ENCODE results near the gene MAN2B1.
"Not testable (repeated sequence)": the region's sequence is repeated elsewhere in the genome, so short reads cannot be mapped to it uniquely, and the experiment has no call there.

MAN2B1 gene

DNA sequence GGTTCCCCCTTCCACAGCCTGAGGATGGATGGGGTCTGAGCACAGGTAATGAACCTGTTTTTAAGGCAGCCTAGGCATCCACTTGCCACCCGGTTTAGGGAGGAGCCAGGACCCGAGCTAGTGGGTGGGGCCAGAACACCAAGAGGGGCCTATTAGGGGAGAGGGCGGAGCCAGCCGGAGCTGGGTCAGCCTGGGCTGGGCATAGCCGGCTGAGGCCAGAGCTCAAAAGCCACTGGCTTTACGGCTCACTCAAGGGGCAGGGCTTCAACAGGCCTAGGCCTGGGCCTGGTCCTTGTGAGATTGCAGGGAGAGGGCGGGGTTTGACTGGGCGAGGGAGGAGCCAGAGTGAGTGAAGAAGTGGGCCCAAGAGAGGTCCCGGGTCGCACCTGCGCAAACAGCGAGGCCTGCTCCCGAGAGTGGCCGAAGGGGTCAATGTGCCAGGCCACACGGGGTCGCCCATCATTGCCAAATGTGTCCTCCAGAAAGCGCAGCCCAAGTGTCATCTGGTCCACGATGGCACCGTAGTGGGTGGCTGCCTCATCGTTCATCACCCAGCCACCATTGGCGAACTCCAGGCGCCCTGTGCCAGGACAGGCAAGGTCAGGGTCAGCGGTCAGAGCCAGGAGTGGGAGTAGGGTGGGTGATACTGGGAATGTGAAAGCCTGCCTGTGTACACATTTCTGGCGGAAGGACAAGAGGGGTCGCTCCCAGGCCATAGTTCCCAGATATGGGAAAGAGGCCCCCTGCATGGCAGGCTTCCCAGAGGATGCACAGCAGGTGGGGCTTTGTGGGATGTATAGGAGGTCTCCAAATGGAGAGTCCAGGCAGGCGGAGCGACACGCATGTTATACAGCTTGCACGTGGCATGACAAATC lies 1.9 kb downstream of the MAN2B1 start:
- no peak for DNase-seq

DNA sequence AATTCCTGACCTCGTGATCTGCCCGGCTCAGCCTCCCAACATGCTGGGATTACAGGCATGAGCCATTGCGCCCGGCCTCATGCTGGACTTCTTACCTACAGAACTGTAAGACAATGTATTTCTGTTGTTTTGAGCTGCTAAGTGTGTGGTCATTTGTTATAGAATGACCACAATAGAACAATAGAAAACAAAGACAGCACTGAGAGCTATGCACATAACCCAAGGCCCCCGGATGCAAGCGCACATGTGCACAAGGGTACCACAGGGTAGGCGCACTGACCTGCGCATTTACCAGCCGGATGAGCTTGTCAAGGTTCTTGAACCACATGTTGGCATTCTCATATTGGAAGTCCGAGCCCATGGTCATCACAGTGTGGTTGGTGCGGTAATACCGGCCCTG lies 5.6 kb downstream of the MAN2B1 start:
- peak in 18 of 56 donors; percentile 1 to 56 (median 18) for DNase-seq

DNA sequence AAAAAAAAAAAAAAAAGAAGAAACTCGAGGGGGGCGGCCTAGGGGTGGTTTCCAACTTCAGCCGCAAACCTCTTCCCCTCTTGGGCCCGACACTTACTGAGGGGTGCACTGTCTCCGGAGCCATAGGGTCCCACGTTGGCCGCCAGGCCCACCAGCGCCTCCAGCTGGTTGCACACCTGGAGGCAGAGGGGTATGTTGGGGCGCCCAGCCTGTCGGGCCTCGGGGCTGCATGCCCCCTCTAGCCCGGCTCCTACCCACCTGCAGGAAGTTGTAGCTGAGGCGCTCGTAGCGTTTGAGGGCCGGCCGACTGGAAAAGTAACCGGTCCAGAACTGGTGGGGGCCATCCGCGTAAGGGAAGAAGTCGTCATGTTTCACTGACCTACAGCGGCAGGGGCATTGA lies 8.6 kb downstream of the MAN2B1 start:
- no peak for DNase-seq

DNA sequence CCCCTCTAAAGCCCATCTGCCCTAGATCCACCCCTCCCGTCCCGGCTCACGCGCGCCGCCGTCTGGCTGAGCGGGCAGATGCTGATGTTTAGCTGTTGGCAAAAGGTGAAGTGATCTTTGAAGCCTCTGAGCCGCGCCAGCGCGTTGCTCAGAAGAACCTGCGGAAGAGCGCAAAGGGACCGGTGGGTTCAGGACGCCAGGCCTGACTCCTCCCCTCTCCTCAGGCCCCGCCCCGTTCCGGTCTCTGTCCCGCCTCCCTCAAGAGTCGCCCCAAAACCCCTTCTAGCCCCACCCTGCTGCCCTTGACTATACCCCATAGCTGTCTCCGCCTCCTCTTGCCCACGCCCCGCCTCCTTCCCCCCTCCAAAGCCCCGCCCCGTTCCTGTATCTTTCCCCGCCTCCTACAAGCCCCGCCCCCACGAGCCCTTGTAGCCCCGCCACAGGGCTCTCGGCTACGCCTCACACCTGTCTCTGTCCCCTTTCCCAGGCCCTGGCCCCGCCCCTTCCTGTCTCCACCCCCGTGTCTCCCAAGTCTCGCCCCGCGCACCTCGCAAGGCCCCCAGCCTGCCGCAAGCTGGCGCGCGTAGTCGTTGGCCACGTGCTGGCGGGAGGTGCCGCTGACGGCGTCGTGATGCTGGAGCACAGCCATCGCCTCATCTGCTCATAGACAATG lies 9.5 kb downstream of the MAN2B1 start:
- DNase-seq, result peak in 1 of 56 donors; percentile 3

DNA sequence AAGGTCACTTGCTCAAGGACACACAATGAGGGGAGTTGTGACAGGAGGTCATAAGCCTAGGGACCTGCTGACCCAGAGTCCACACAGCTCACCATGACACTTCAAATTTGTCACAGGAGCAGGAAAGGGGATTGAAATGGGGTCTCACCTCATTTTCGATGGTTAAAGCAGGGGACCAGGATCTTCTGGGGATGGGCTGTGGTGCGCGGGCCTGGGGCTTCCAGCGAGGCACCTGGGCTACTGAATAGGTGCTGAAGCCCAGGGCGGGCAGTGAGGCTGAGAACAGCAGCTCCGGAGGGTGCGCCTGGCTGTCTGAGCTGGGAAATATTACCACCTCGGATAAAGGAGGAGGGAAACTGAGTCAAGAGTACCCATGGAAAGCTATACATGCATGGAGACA lies 11.0 kb downstream of the MAN2B1 start:
- DNase-seq, result no peak

DNA sequence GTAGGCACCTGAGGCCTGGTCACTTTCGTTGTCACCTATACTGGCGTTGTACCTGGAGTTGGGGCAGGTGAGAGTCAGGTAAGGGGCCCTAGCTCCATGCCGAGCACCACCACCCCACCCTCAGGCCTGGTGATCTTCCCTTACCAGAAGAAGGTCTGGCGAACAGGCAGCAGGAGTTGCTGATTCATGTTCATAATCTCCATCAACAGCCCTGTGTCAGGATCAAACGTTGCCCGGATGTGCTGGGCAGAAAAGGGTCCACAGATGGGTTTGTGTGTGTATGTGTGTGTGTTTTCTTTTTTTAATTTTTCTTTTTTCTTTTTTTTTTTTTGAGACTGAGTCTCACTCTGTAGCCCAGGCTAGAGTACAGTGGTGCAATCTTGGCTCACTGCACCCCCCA lies 14.3 kb downstream of the MAN2B1 start:
- no peak for DNase-seq

DNA sequence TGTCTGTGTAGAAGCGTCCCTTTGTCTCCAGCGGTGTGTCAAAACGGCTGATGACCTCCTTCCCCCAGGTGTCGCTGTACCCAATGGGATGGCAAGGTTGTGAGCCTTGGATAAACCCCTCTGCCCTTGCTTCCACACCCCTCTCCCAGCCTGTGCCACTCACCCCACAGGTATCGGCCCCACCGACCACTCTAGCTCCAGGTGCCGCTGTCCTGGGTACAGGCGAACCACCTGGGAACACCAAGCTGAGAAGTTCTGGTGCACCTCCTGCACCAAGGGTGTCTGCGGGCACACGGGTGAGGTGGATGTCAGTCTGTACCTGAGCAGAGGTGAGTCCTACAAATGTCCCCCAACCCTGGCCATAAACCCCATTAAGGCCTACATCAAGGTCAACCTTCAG lies 16.6 kb downstream of the MAN2B1 start:
- no peak for DNase-seq

DNA sequence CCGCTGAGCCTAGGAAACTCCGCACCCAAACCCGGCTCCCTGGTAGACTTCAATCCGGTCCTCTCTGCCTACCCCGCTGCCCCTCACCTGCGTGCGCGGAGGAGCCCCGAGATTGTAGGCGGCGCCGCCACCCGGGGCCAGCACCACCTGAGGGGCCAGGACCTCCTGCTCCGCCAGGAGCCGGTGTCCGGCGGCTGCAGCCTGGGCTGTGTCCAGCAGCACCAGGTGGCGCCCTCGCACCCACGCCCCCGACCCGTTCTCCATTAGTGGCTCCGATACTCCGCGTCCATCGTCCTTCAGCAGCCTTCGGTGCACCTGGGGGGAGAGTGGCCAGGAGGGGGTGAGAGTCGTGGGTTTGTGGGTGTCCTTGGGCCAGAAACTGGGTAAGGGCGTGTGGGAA lies 18.5 kb downstream of the MAN2B1 start:
- DNase-seq, result no peak

DNA sequence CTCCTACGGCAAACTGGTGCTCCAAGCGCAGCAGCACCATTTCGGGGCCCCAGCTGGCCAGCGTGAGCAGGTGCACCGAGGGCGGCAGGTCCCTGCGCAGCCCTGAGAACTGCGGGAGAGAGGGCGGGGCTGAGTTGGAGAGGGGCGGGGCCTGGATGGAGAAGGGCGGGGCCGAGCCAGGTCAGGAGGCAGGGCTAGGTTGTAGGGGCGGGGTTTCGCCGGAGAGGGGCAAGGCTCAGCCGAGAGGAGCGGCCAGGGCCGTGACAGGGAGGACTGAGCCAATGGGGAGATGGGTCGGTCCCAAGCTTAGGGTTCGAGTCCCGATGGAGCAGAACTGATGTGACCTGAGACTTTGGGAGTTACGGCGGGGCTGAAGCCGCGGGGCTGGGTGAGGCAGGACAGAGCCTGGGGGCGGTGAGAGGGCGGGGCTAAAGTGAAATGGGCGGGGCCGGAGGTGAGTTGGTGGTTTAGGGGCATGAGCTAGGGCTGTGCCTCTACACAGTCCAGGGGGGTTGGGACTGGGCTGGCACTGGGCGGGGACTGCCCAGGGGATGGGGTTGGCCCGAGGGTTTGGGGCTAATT lies 19.0 kb downstream of the MAN2B1 start:
- DNase-seq, result peak in 27 of 56 donors; percentile 4 to 78 (median 28)

DNA sequence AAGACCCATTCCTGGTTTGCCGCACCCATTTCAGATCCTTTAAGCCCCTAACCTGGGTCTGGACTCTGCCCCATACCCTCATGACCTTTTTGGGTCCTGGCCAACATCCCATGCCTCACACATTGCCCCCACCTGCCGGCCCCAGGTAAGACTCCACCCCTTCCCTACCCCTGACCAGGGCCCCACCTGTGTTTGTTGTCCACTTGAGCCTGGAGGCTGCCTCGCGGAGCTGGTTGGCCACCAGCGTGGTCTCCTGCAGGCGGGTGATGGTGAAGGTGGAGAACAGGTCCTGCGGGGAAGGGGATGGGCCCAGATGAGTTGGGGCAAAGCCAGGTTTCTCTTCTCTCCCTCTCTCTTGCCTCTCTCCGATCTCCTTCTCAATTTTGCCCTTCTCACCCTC lies 19.5 kb downstream of the MAN2B1 start:
- no peak for DNase-seq

DNA sequence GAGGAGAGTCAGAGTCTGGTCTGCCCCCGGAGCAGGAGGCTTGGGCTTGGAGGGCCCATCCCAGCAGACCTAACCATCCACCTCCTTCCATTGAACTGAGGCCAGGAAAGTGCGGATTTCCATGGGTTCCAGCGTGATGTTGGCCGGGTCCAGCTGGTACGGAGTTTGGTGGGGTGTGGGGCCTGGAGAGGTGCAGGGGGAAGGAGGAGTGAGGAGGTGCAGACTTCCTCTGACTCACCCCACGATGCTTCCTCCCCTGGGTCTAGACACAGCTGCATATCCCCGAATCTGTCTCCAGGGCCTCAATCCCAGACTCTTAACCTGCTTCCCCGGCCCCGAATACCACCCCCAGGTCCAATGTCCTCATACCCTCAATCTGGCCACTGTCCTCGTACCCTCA lies 20.0 kb downstream of the MAN2B1 start:
- DNase-seq, result no peak

DNA sequence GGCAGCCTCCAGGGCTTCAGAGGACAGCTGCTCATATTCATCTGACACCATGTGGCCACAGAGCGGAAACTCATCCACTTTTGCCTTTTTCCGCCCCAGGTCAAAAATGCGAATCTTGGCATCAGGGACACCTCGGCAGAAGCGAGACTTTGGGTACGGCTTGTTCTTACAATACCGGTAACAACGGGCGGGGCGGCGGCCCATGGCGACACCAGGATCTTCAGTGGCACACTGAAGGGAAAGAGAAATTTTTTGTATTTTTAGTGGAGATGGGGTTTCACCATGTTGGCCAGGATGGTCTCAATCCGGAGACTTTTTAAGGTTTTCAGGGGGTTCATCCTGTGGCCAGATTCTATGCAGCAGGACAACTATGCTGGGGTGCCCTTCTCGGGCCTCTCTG lies 22.8 kb downstream of the MAN2B1 start:
- DNase-seq, result not testable (repeated sequence)

DNA sequence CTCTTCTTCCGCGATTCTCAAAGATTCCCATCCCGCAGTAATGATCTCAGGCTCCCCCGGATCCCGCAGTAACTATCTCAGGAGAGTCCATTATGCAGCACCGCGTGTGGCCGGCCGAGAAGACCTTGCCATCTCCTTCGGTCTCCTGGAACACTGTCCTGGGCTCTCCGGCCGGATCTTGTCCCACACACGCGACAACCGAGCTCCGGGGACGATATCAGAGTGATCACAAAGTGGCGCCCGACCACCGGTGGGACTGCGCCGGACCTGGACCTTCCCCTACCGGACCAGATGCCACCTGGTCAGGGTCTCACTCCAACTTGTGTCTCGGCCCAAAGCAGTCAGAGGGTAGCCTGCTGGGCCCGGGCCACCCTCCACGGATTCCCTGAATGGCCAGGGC lies 24.0 kb downstream of the MAN2B1 start:
- DNase-seq, result peak in 1 of 56 donors; percentile 1

DNA sequence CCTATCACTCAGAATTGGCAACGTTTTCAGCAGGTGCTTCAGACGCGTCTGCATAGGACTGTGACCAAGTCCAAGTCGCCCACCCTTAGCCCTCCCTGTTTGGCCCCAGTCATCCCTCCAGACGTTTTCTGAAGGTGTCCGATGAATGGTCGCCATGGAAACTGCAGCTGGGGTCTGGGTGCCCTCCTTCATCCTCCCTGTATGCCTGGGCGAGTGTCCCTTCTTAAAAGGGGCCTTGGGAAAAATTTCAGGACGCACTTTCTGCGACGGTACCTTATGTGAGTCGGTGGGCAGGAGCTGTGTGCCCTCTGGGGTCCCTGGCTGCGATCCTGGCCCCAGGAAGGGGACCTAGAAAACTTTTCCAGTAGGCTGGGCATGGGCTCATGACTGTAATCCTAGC lies 25.1 kb downstream of the MAN2B1 start:
- no peak for DNase-seq

DNA sequence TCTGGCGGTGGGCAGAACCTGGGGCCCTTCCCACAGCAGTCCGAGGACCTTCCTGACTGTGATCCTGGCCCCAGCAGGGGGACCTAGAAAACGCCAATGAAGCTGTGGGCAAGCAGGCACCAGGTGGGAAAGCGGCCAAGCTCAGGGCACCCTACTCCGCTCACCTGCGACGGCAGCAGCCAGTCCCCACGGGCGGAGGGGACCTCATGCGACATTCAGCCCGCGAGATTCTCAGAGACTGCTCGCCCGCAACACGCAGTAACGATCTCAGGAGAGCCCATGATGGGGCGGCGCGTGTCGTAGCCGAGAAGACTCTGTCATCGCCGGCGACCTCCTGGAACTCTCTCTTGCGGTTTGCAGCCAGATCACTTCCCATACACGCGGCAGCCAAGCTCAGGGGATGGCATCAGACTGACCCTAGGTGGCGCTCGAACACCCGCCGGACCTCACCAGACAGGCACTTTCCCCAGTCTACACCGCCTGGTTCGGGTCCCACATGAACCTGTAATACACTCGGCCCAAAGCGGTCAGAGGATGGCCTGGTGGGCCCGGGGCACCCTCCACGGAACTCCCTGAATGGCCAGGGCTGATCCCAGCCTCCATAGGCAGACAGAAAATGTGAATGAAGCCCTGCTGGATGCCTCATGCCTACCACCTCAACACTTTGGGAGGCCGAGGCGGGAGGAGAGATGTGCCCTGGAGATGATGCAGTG lies 26.5 kb downstream of the MAN2B1 start:
- peak in 50 of 56 donors; percentile 9 to 85 (median 45) for DNase-seq

DNA sequence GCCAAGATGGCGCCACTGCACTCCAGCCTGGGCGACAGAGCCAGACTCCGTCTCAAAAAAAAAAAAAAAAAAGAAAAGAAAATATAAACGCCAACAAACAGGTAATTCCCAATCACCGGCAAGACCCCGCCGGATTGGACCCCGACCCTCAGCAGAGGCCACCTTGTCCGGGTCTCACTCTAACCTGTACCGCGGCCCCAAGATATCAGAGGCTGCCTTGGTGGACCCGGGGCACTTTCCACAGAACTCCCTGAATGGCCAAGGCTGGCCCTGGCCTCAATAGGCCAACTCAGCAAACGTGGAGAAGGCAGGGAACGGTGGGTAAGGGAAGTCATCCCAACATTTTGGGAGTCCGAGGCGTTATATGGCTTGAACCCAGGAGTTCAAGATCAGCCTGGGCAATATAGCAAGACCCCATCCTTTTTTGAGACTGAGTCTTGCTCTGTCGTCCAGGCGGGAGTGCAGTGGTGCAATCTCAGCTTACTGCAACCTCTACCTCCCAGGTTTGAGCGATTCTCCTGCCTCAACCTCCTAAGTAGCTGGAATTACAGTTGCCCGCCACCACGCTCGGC lies 27.8 kb downstream of the MAN2B1 start:
- no peak for DNase-seq

DNA sequence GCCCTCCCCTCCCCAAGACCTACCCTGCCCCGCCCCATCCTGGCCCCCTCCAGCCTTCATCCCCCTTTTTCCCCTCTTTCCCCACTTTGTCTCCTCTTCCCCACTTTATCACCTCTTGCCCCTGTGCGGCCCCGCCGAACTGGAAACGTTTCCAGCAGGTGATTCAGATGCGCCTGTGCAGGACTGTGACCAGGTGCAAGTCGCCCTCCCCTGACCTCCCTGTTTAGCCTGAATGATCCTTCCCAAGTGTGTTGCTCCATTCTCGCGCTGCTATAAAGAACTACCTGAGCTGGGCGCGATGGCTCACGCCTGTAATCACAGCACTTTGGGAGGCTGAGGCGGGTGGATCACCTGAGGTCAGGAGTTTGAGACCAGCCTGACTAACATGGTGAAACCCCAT lies 29.9 kb downstream of the MAN2B1 start:
- DNase-seq, result no peak

DNA sequence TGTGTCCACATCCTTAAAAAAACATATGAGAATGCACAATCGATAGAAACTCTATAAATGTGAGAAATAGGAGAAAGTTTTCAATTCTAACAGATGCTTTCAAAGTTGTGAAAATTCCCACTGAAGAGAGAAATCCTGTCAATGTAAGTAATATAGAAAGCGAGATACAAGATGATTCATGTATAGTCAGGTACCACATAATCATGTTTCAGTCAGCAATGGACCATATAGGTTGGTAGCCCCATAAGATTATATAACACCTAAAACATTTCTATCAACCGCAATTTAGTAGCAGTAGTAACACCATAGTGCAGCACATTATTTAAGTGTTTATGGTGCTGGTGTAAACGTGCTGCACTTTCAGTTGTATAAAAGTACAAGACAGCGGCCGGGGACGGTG lies 37.3 kb downstream of the MAN2B1 start:
- no peak for DNase-seq

DNA sequence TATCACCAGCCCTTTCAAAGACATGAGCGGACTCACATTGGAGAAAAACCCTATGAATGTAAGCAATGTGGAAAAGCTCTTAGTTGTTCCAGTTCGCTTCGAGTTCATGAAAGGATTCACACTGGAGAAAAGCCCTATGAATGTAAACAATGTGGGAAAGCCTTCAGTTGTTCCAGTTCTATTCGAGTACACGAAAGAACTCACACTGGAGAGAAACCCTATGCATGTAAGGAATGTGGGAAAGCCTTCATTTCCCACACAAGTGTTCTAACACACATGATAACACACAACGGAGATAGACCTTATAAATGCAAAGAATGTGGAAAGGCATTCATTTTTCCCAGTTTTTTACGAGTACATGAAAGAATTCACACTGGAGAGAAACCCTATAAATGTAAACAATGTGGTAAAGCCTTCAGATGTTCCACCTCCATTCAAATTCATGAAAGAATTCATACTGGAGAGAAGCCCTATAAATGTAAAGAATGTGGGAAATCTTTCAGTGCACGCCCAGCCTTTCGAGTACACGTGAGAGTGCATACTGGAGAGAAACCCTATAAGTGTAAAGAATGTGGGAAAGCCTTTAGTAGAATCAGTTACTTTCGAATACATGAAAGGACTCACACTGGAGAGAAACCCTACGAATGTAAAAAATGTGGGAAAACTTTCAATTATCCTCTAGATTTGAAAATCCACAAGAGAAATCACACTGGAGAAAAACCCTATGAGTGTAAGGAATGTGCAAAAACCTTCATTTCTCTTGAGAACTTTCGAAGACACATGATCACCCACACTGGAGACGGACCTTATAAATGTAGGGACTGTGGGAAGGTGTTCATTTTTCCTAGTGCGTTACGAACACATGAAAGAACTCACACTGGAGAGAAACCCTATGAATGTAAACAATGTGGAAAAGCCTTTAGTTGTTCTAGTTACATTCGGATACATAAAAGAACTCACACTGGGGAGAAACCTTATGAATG lies 38.2 kb downstream of the MAN2B1 start:
- DNase-seq, result no peak

DNA sequence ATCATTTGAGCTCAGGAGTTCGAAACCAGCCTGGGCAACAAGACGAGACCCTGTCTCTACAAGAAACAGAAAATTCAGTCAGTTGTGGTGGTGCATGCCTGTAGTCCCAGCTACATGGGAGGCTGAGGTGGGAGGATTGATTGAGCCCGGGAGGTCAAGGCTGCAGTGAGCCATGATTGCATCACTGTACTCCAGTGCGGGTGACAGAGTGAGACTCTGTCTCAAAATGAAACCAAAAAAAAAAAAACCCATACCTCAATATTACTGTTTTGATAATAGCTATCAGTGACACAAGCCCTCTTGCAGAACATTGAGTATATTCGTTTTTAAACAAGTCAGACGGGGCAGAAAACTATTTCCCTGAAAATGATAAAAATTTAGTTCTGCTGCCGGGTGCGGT lies 39.6 kb downstream of the MAN2B1 start:
- no peak for DNase-seq
